ENCODE measurements around the gene ADAMTS18. TPM values are rescaled to one million over a fixed set of nuclear protein-coding genes. Genes with fewer than 3 reads are reported as not detected.
A peak's percentile ranks its signal among the peaks of the same experiment; 100 is the strongest.
"Not testable (repeated sequence)": the region's sequence is repeated elsewhere in the genome, so short reads cannot be mapped to it uniquely, and the experiment has no call there.

Gene ADAMTS18
- total RNA-seq, 1 experiment from 2014 or later: 0.12 TPM

- DNase-seq (ENCODE audit: low read depth): no peak
Measured at GRCh38 chr16:77282345-77282744, 152.5 kb downstream of the ADAMTS18 start.

- DNase-seq (ENCODE audit: low read depth): not testable (repeated sequence)
Measured at GRCh38 chr16:77279316-77279715, 155.5 kb downstream of the ADAMTS18 start.

- DNase-seq (ENCODE audit: low read depth): no peak
Measured at GRCh38 chr16:77277571-77277970, 157.3 kb downstream of the ADAMTS18 start.

GRCh38 chr16:77277141-77277540, 157.7 kb downstream of the ADAMTS18 start:
- no peak for DNase-seq (ENCODE audit: low read depth)

GRCh38 chr16:77276661-77277060, 158.2 kb downstream of the ADAMTS18 start:
- no peak for DNase-seq (ENCODE audit: low read depth)

- not testable (repeated sequence) for DNase-seq (ENCODE audit: low read depth)
Measured at GRCh38 chr16:77275303-77275702, 159.5 kb downstream of the ADAMTS18 start.

- peak; percentile 91 for DNase-seq (ENCODE audit: low read depth)
Measured at GRCh38 chr16:77273815-77274214, 161.0 kb downstream of the ADAMTS18 start.

- no peak for DNase-seq (ENCODE audit: low read depth)
Measured at GRCh38 chr16:77271532-77272426, 163.1 kb downstream of the ADAMTS18 start.

- not testable (repeated sequence) for DNase-seq (ENCODE audit: low read depth)
Measured at GRCh38 chr16:77266185-77266584, 168.6 kb downstream of the ADAMTS18 start.

GRCh38 chr16:77262971-77263370, 171.9 kb downstream of the ADAMTS18 start:
- DNase-seq (ENCODE audit: low read depth): no peak

- DNase-seq (ENCODE audit: low read depth): peak; percentile 45
Measured at GRCh38 chr16:77250400-77250799, 184.4 kb downstream of the ADAMTS18 start.

- no peak for DNase-seq (ENCODE audit: low read depth)
Measured at GRCh38 chr16:77246150-77246549, 188.7 kb downstream of the ADAMTS18 start.

GRCh38 chr16:77242471-77242870, 192.4 kb downstream of the ADAMTS18 start:
- DNase-seq (ENCODE audit: low read depth): not testable (repeated sequence)

- DNase-seq (ENCODE audit: low read depth): peak; percentile 30
Measured at GRCh38 chr16:77238593-77238992, 196.2 kb downstream of the ADAMTS18 start.

GRCh38 chr16:77236063-77236511, 198.7 kb downstream of the ADAMTS18 start:
- peak; percentile 79 for DNase-seq (ENCODE audit: low read depth)

- DNase-seq (ENCODE audit: low read depth): peak; percentile 81
Measured at GRCh38 chr16:77234611-77235010, 200.2 kb downstream of the ADAMTS18 start.

- no peak for DNase-seq (ENCODE audit: low read depth)
Measured at GRCh38 chr16:77233799-77234519, 200.9 kb downstream of the ADAMTS18 start.

Other genes starting within 250 kb of the ADAMTS18 start
- gene MON1B, start 243.8 kb downstream of the ADAMTS18 start, total RNA-seq (2014; rRNA removed; shearing (Covaris generic)): 12.5 and 16.3 TPM in 2 replicates
- gene SYCE1L, start 235.6 kb downstream of the ADAMTS18 start, total RNA-seq (2014; rRNA removed; shearing (Covaris generic)): 0.39 TPM in 1 of 2 replicates, not detected in the other

All from M059J (cell line).